K562 (cell line): ENCODE measurements around the gene CAPN13. TPM values are rescaled to one million over a fixed set of nuclear protein-coding genes. Genes with fewer than 3 reads are reported as not detected.

Experiments used
- ATAC-seq: fragments of 200-7000 bp; cut with Tn5 transposase; 3 replicates; pipeline ENCODE4 v1.9.1; 2020; ENCODE audit warnings: moderate library complexity
- BruUV-seq: library from RNA; stranded (reverse); fragments of 400-500 nt; replicated peaks from 2 replicates; lab custom pipeline; 2021; lab: Mats Ljungman, UMichigan
- CTCF ChIA-PET: fragments of 300-600 bp; formaldehyde crosslinking; extraction: SDS; loops from one replicate; lab custom pipeline; 2021; ENCODE audit warnings: low intra/inter-chr PET ratio; lab: Yijun Ruan, JAX
- POLR2A ChIA-PET: fragments of 300-600, 350-650 bp; sonication (Branson Sonifier 250); formaldehyde crosslinking; extraction: SDS; loops from one replicate; lab custom pipeline; 2021; ENCODE audit warnings: antibody characterized with exemption, inconsistent platforms; lab: Yijun Ruan, JAX
- DNase-seq, 4 experiments: peaks; one replicate each; pipeline versions ENCODE4 v3.0.0 to v3.0.0-alpha.2; 2011 to 2018; ENCODE audit warnings: low spot score in 3 of 4, mixed read lengths in 3 of 4; ENCODE audit errors: extremely low read depth in 1 of 4
- FAIRE-seq: peaks from 2 replicates; lab custom pipeline; 2011; peaks lifted over from hg19 to GRCh38; lab: Jason Lieb, UNC
- H2AFZ ChIP-seq: 2 replicates; pipeline ENCODE4 v1.6.0; 2011; ENCODE audit warnings: low read depth, low read length, control low read depth, inconsistent platforms
- H3K27ac ChIP-seq: fragments of 200-600 bp; 3 replicates; pipeline ENCODE4 v1.8.0; 2011; ENCODE audit warnings: low read depth, mild to moderate bottlenecking, control low read depth, inconsistent platforms, low read length, moderate library complexity, mixed read lengths; ENCODE audit errors: extremely low read depth
- H3K27me3 ChIP-seq, 2 experiments: fragments of 300-600 bp in 1 of 2; 2 replicates in 1 of 2; 3 replicates in 1 of 2; pipeline versions ENCODE4 v1.6.0 to v1.8.0; 2011; ENCODE audit warnings: inconsistent platforms in 2 of 2, low read length in 2 of 2, mild to moderate bottlenecking in 1 of 2, mixed read lengths in 1 of 2, moderate library complexity in 1 of 2; ENCODE audit not compliant: control insufficient read depth in 2 of 2, insufficient read depth in 2 of 2
- H3K36me3 ChIP-seq: fragments of 300-600 bp; 3 replicates; pipeline ENCODE4 v1.8.0; 2011; ENCODE audit warnings: mild to moderate bottlenecking, low read length, inconsistent platforms; ENCODE audit not compliant: control insufficient read depth, insufficient read depth
- H3K4me1 ChIP-seq, 2 experiments: fragments of 200-600 bp in 1 of 2; replicated peaks in 1 of 2; 2 replicates in 1 of 2; 3 replicates in 1 of 2; pipeline versions ENCODE4 v1.5.1 to v1.8.0; 2011; ENCODE audit warnings: inconsistent platforms in 2 of 2, low read length in 2 of 2, mild to moderate bottlenecking in 1 of 2, mixed read lengths in 1 of 2, moderate library complexity in 1 of 2; ENCODE audit not compliant: control insufficient read depth in 2 of 2, insufficient read depth in 2 of 2
- H3K4me2 ChIP-seq: 2 replicates; pipeline ENCODE4 v1.6.1; 2011; ENCODE audit warnings: low read length, control low read depth, inconsistent platforms, mixed read lengths; ENCODE audit not compliant: insufficient read depth
- H3K4me3 ChIP-seq: fragments of 200-600 bp; sonication (generic), shearing (Covaris generic); 2 replicates; pipeline ENCODE4 v1.5.1; 2016; ENCODE audit warnings: control low read depth, inconsistent platforms
- H3K79me2 ChIP-seq: fragments of 200-600 bp; 3 replicates; pipeline ENCODE4 v1.8.0; 2011; ENCODE audit warnings: low read length, inconsistent platforms; ENCODE audit not compliant: control insufficient read depth, insufficient read depth
- H3K9ac ChIP-seq, 2 experiments: 2 replicates each; pipeline versions ENCODE4 v1.6.0 to v1.6.1; 2011; ENCODE audit warnings: low read depth in 2 of 2, low read length in 2 of 2, control low read depth in 1 of 2, inconsistent platforms in 1 of 2, mild to moderate bottlenecking in 1 of 2, mixed read lengths in 1 of 2; ENCODE audit not compliant: insufficient read depth in 1 of 2
- H3K9me1 ChIP-seq: one replicate; pipeline ENCODE4 v1.6.0; 2011; ENCODE audit warnings: inconsistent platforms, mild to moderate bottlenecking, low read length, moderate library complexity; ENCODE audit not compliant: control insufficient read depth, insufficient read depth
- H3K9me3 ChIP-seq: replicated peaks from 2 replicates; pipeline ENCODE4 v1.5.1; 2011; ENCODE audit warnings: low read depth, low read length, inconsistent platforms; ENCODE audit not compliant: control insufficient read depth, insufficient read depth
- H4K20me1 ChIP-seq: replicated peaks from 2 replicates; pipeline ENCODE4 v1.6.1; 2011; ENCODE audit warnings: low read length, inconsistent platforms, mixed read lengths; ENCODE audit not compliant: control insufficient read depth, insufficient read depth
- CCAR2 ChIP-seq: fragments of 200-400 bp; formaldehyde crosslinking; IDR thresholded peaks from 2 replicates; pipeline ENCODE4 v1.6.1; 2017; ENCODE audit warnings: mild to moderate bottlenecking, low read depth, low read length
- DEAF1 ChIP-seq: fragments of 450-650 bp; formaldehyde crosslinking; IDR thresholded peaks from 2 replicates; pipeline ENCODE4 v1.4.0; 2020; ENCODE audit warnings: mild to moderate bottlenecking, moderate library complexity
- FOS ChIP-seq: IDR thresholded peaks from 3 replicates; pipeline ENCODE4 v1.6.1; 2011; ENCODE audit not compliant: insufficient read length; ENCODE audit errors: extremely low read depth
- KLF16 ChIP-seq: IDR thresholded peaks from 2 replicates; pipeline ENCODE4 v1.6.1; 2016; ENCODE audit warnings: antibody characterized with exemption
- LEF1 ChIP-seq: fragments of 450-650 bp; IDR thresholded peaks from 2 replicates; pipeline ENCODE4 v1.6.1; 2016; ENCODE audit warnings: mild to moderate bottlenecking
- NONO ChIP-seq, 2 experiments: fragments of 200-400 bp in 1 of 2; fragments of 450-650 bp in 1 of 2; formaldehyde crosslinking in 1 of 2; IDR thresholded peaks; 2 replicates each; pipeline ENCODE4 v1.6.1; 2017; ENCODE audit warnings: low read depth in 2 of 2, mild to moderate bottlenecking in 2 of 2, moderate library complexity in 2 of 2, low read length in 1 of 2
- RBM14 ChIP-seq: fragments of 200-400 bp; formaldehyde crosslinking; IDR thresholded peaks from 2 replicates; pipeline ENCODE4 v1.6.1; 2018; ENCODE audit warnings: low read depth, mild to moderate bottlenecking, low read length, moderate library complexity, borderline replicate concordance; ENCODE audit not compliant: insufficient read depth
- RBM17 ChIP-seq: fragments of 200-400 bp; formaldehyde crosslinking; IDR thresholded peaks from 2 replicates; pipeline ENCODE4 v1.6.1; 2017; ENCODE audit warnings: low read depth, mild to moderate bottlenecking, low read length, borderline replicate concordance
- RCOR1 ChIP-seq, 2 experiments: IDR thresholded peaks; 2 replicates each; pipeline ENCODE4 v1.6.1; 2012; ENCODE audit warnings: low read depth in 2 of 2, low read length in 2 of 2, borderline replicate concordance in 1 of 2, improper control_type of control experiment in 1 of 2
- SAFB ChIP-seq: fragments of 200-400 bp; formaldehyde crosslinking; IDR thresholded peaks from 2 replicates; pipeline ENCODE4 v1.6.1; 2017; ENCODE audit warnings: low read depth, low read length, borderline replicate concordance
- ZC3H11A ChIP-seq: IDR thresholded peaks from 2 replicates; pipeline ENCODE4 v1.6.1; 2012; ENCODE audit warnings: low read depth, low read length, improper control_type of control experiment
- ZFP1 ChIP-seq: fragments of 450-650 bp; formaldehyde crosslinking; IDR thresholded peaks from 2 replicates; pipeline ENCODE4 v1.4.0; 2020; ENCODE audit warnings: mild to moderate bottlenecking, mixed read lengths
- ZNF436 ChIP-seq: fragments of 250-450, 450-650 bp; sonication (Bioruptor Pico); formaldehyde crosslinking; IDR thresholded peaks from 2 replicates; pipeline ENCODE4 v1.7.0; 2020; ENCODE audit warnings: mild to moderate bottlenecking
- ZNF511 ChIP-seq: sonication (generic); formaldehyde crosslinking; IDR thresholded peaks from 2 replicates; pipeline ENCODE4 v1.8.0; 2022; ENCODE audit warnings: mild to moderate bottlenecking, missing genetic modification reagents
- ZSCAN32 ChIP-seq: fragments of 450-650 bp; formaldehyde crosslinking; IDR thresholded peaks from 2 replicates; pipeline ENCODE4 v1.4.0; 2020; ENCODE audit warnings: mild to moderate bottlenecking, moderate library complexity
- WGBS: fragments of 100-300 bp; shearing (Covaris generic); methylation state at CpG from one replicate; pipeline ENCODE4 v1.1.6; 2016; ENCODE audit warnings: low coverage, mixed read lengths; ENCODE audit not compliant: insufficient coverage; ENCODE audit errors: missing lambda C conversion rate; 5-methylcytosine and 5-hydroxymethylcytosine counted together
- in situ Hi-C: fragments of 300-500 bp; cut with MboI; formaldehyde crosslinking; loops from 4 replicates; pipeline ENCODE4 v1.15.0; 2018; ENCODE audit warnings: inconsistent platforms, mixed read lengths
- intact Hi-C: fragments of 100-400 bp; cut with micrococcal nuclease; formaldehyde crosslinking; loops from 2 replicates; pipeline ENCODE4 v1.14.2; 2022
- polyA plus RNA-seq, 8 experiments: library from polyadenylated mRNA; depleted of rRNA in 4 of 8; stranded (reverse) in 5 of 8; unstranded in 3 of 8; fragments of >200 nt; fragmentation: Nextera tagmentation in 2 of 8; fragmentation: Illumina TruSeq in 1 of 8; extraction: Ambion mirVana in 2 of 8; extraction: Trizol in 1 of 8; gene quantifications; 2 replicates each; pipeline versions ENCODE4 v1.2.1 to v1.2.3, GENCODE V29; 2011 to 2014; ENCODE audit warnings: inconsistent platforms in 1 of 8, missing spikeins in 1 of 8
- total RNA-seq, 7 experiments: library from RNA; depleted of rRNA in 6 of 7; stranded (reverse); fragments of >200 nt in 6 of 7; fragmentation: Illumina TruSeq in 2 of 7; extraction: Trizol in 2 of 7; gene quantifications; 2 replicates each; pipeline versions ENCODE4 v1.2.1 to v1.2.3, GENCODE V29; 2011 to 2021; ENCODE audit warnings: low replicate concordance in 1 of 7
- TF ChIP-seq, protein P1 (sequence below): fragments of 450-650 bp; formaldehyde crosslinking; IDR thresholded peaks from 2 replicates; pipeline ENCODE4 v1.4.0; 2022; ENCODE audit warnings: missing genetic modification characterization
- TF ChIP-seq, protein P2 (sequence below): fragments of 450-650 bp; conservative IDR thresholded peaks from 2 replicates; pipeline ENCODE4 v1.6.1; 2016; ENCODE audit warnings: missing genetic modification characterization, low read depth, mild to moderate bottlenecking, missing compliant biosample characterization, moderate library complexity

The CAPN13 gene
- total and polyA plus RNA-seq, 9 of the 15 experiments (the other 6 are each of a cell fraction or from before 2014, with no cell fraction given), result not detected

GRCh38 chr2:30717081-30717650 is 90.1 kb downstream of the CAPN13 start:
- Histone ChIP-seq H4K20me1 (no peaks in the 10 kb centered on the region), H3K27ac (no peak overlapping the region), H3K9me3 (no peaks in the 10 kb centered on the region), H3K79me2 (no peaks in the 10 kb centered on the region), H3K4me2 (no peak overlapping the region), H2AFZ (no peak overlapping the region), H3K36me3 (no peaks in the 10 kb centered on the region), H3K9ac (no peak overlapping the region), H3K4me1 (no peaks in the 10 kb centered on the region), H3K9me1 (no peaks in the 10 kb centered on the region), H3K4me3 (no peak overlapping the region), H3K27me3 (peaks cover 4 to 22% of the 10 kb centered on the region in 2 experiments; a peak in 3 of 5 replicates)
- in situ Hi-C loops, result loop anchor here (10.0 kb wide), 1 partner anchor 448 kb away; no protein-coding TSS in a partner anchor
- ATAC-seq (no peak), DNase-seq (no peak), FAIRE-seq (no peak)
- CTCF ChIA-PET, result interaction anchor here (0.6 kb wide), 1 partner anchor 59 kb away, joined by 3 read pairs; no protein-coding TSS in a partner anchor
- intact Hi-C loops, result loop anchor here (10.0 kb wide), 1 partner anchor 198 kb away; no protein-coding TSS in a partner anchor
- TF ChIP-seq CCAR2 (no peak), ZC3H11A (no peak), ZNF511 (CRISPR knock-in tag) (no peak), RBM17 (no peak), ZSCAN32 (CRISPR knock-in tag) (no peak), FOS (no peak), LEF1 (no peak), RBM14 (no peak), RCOR1 (IDR thresholded peaks at IDR 0.05; ENCODE audit: borderline replicate concordance in 1 of 2, low read depth in 2 of 2, low read length in 2 of 2) (no peak), NONO (IDR thresholded peaks at IDR 0.05; ENCODE audit: low read depth in 2 of 2, low read length in 1 of 2) (no peak), DEAF1 (CRISPR knock-in tag) (no peak), ZNF436 (CRISPR knock-in tag) (no peak), KLF16 (no peak), ZFP1 (CRISPR knock-in tag) (no peak), SAFB (no peak)
- TF ChIP-seq, protein P1, sequence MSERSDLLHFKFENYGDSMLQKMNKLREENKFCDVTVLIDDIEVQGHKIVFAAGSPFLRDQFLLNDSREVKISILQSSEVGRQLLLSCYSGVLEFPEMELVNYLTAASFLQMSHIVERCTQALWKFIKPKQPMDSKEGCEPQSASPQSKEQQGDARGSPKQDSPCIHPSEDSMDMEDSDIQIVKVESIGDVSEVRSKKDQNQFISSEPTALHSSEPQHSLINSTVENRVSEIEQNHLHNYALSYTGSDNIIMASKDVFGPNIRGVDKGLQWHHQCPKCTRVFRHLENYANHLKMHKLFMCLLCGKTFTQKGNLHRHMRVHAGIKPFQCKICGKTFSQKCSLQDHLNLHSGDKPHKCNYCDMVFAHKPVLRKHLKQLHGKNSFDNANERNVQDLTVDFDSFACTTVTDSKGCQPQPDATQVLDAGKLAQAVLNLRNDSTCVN, result no peak
- TF ChIP-seq, protein P2, sequence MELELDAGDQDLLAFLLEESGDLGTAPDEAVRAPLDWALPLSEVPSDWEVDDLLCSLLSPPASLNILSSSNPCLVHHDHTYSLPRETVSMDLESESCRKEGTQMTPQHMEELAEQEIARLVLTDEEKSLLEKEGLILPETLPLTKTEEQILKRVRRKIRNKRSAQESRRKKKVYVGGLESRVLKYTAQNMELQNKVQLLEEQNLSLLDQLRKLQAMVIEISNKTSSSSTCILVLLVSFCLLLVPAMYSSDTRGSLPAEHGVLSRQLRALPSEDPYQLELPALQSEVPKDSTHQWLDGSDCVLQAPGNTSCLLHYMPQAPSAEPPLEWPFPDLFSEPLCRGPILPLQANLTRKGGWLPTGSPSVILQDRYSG (tag), result no peak
- BruUV-seq, result no TSS peak
- 0% methylated on average over 1 of the region's 1 CpG for WGBS
- POLR2A ChIA-PET, result no interaction called here
